ENCODE results near the gene FTH1.
"Not testable (repeated sequence)": the region's sequence is repeated elsewhere in the genome, so short reads cannot be mapped to it uniquely, and the experiment has no call there.

The FTH1 gene

DNA sequence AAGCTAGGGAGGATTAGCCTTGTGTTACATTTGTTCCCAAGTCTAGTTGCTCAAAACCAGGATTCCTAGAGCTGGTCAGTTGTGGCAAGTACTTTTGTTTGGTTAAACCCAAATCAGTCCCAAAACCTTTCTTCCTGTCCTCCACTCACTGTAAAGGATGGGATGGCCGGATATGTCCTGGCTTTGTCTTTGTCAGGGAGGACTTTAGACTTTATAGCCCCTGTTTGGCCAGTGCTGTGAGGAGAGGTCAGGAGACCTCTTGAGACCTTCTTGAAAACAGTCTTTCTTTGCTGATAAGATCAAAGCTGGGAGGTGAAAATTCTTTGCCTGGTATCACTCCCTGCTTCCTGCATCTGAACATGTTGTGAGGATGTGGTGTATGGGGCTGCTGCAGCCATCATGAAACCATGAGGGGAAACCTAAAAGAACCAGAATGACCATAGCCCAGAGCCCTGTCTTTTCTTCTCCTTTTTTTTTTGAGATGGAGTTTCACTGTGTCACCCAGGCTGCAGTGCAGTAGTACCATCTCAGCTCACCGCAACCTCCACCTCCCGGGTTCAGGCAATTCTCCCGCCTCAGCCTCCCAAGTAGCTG, 43.6 kb upstream of the FTH1 start:
- Histone ChIP-seq H3K27ac (ENCODE audit: low read depth, low read length) (no peak overlapping the region), H3K4me1 (ENCODE audit: control insufficient read depth, low read length) (no peaks in the 10 kb centered on the region), H3K4me2 (ENCODE audit: low read length) (no peak overlapping the region), H3K36me3 (ENCODE audit: control insufficient read depth, low read length) (no peaks in the 10 kb centered on the region), H3F3A (ENCODE audit: control insufficient read depth, insufficient read depth) (no peaks in the 10 kb centered on the region), H3K79me2 (ENCODE audit: control insufficient read depth, low read length) (no peaks in the 10 kb centered on the region), H3K27me3 (ENCODE audit: control insufficient read depth, low read length) (peaks cover 5% of the 10 kb centered on the region; the same call in 1 of the 2 replicates), H4K20me1 (ENCODE audit: control insufficient read depth, insufficient read depth, low read depth, low read length) (no peaks in the 10 kb centered on the region), H3K9me2 (replicated peaks; ENCODE audit: control insufficient read depth, low read length) (no peaks in the 10 kb centered on the region), H3K4me3 (ENCODE audit: low read length) (no peak overlapping the region), H3K9me3 (ENCODE audit: control insufficient read depth, insufficient read depth, low read length) (no peaks in the 10 kb centered on the region)
- TF ChIP-seq CTCF (IDR thresholded peaks at IDR 0.05; ENCODE audit: low read depth, low read length, poor library complexity, severe bottlenecking) = no peak
- no peak for TF ChIP-seq EZH2phosphoT487 (IDR thresholded peaks at IDR 0.05; ENCODE audit: borderline replicate concordance, low read length)

GRCh38 chr11:62008193-62008592, 40.8 kb upstream of the FTH1 start:
- TF ChIP-seq EZH2phosphoT487 (IDR thresholded peaks at IDR 0.05; ENCODE audit: borderline replicate concordance, low read length) (no peak), CTCF (IDR thresholded peaks at IDR 0.05; ENCODE audit: low read depth, low read length, poor library complexity, severe bottlenecking) (no peak)
- Histone ChIP-seq H3K9me2 (replicated peaks; ENCODE audit: control insufficient read depth, low read length) (no peaks in the 10 kb centered on the region), H3K4me1 (ENCODE audit: control insufficient read depth, low read length) (peaks cover 6% of the 10 kb centered on the region), H3K79me2 (ENCODE audit: control insufficient read depth, low read length) (no peaks in the 10 kb centered on the region), H3K36me3 (ENCODE audit: control insufficient read depth, low read length) (no peaks in the 10 kb centered on the region), H3K9me3 (ENCODE audit: control insufficient read depth, insufficient read depth, low read length) (no peaks in the 10 kb centered on the region), H3K27ac (ENCODE audit: low read depth, low read length) (no peak overlapping the region), H3K4me2 (ENCODE audit: low read length) (no peak overlapping the region), H3F3A (ENCODE audit: control insufficient read depth, insufficient read depth) (no peaks in the 10 kb centered on the region), H4K20me1 (ENCODE audit: control insufficient read depth, insufficient read depth, low read depth, low read length) (no peaks in the 10 kb centered on the region), H3K27me3 (ENCODE audit: control insufficient read depth, low read length) (peaks cover 5% of the 10 kb centered on the region; the same call in 1 of the 2 replicates), H3K4me3 (ENCODE audit: low read length) (no peak overlapping the region)

DNA sequence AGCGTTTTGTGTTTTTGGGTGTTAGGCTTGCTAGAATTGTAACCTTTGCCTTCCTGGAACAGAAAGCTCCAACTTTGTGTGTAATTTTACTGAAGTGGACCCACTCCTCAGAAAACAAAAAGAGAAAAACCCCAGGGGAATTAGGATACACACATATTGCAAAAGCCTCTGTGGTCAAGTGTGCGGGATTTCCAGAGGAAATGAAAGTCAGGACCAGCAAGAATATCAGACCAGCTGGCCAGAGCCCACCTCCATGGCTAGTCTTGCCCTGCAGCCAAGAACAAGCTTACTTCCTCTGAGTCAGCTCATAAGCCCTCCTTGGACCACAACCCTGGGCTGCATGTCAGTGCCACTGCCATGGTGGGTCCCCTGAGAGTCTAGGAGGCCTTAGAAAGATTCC, 37.0 kb upstream of the FTH1 start:
- Histone ChIP-seq H3K4me3 (ENCODE audit: low read length) (no peak overlapping the region), H3K9me2 (replicated peaks; ENCODE audit: control insufficient read depth, low read length) (no peaks in the 10 kb centered on the region), H4K20me1 (ENCODE audit: control insufficient read depth, insufficient read depth, low read depth, low read length) (no peaks in the 10 kb centered on the region), H3K4me1 (ENCODE audit: control insufficient read depth, low read length) (peaks cover 6% of the 10 kb centered on the region), H3K36me3 (ENCODE audit: control insufficient read depth, low read length) (no peaks in the 10 kb centered on the region), H3K79me2 (ENCODE audit: control insufficient read depth, low read length) (no peaks in the 10 kb centered on the region), H3K9me3 (ENCODE audit: control insufficient read depth, insufficient read depth, low read length) (no peaks in the 10 kb centered on the region), H3K4me2 (ENCODE audit: low read length) (0 out of 2 replicates have a peak overlapping the region, but pooled peaks have one; percentile 4), H3F3A (ENCODE audit: control insufficient read depth, insufficient read depth) (no peaks in the 10 kb centered on the region), H3K27ac (ENCODE audit: low read depth, low read length) (no peak overlapping the region), H3K27me3 (ENCODE audit: control insufficient read depth, low read length) (peaks cover 5% of the 10 kb centered on the region)
- TF ChIP-seq EZH2phosphoT487 (IDR thresholded peaks at IDR 0.05; ENCODE audit: borderline replicate concordance, low read length) (no peak), CTCF (IDR thresholded peaks at IDR 0.05; ENCODE audit: low read depth, low read length, poor library complexity, severe bottlenecking) (no peak)

DNA sequence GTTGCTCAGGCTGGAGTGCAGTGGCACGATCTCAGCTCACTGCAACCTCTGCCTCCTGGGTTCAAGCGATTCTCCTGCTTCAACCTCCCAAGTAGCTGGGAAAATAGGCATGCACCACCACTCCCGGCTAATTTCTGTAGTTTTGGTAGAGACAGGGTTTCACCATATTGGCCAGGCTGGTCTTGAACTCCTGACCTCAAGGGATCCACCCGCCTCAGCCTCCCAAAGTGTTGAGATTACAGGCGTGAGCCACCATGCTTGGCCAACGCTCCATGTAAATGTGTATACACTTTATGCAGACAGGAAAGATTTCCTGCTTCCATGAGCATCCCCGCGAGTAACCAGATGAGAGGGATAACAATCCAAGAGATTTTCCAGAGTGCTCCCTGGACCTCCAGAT, 34.8 kb upstream of the FTH1 start:
- H3F3A ChIP-seq (ENCODE audit: control insufficient read depth, insufficient read depth); H3K27ac ChIP-seq (ENCODE audit: low read depth, low read length); H3K4me3 ChIP-seq (ENCODE audit: low read length); H3K9me2 ChIP-seq (replicated peaks; ENCODE audit: control insufficient read depth, low read length); H3K9me3 ChIP-seq (ENCODE audit: control insufficient read depth, insufficient read depth, low read length); H3K4me2 ChIP-seq (ENCODE audit: low read length); H3K4me1 ChIP-seq (ENCODE audit: control insufficient read depth, low read length); H3K79me2 ChIP-seq (ENCODE audit: control insufficient read depth, low read length); H3K27me3 ChIP-seq (ENCODE audit: control insufficient read depth, low read length); H4K20me1 ChIP-seq (ENCODE audit: control insufficient read depth, insufficient read depth, low read depth, low read length); H3K36me3 ChIP-seq (ENCODE audit: control insufficient read depth, low read length): not testable (repeated sequence)

All from DOHH2 (cell line).